IMR-90 (cell line): ENCODE results near the gene OSBP2. TPM values are rescaled to one million over a fixed set of nuclear protein-coding genes. Genes with fewer than 3 reads are reported as not detected.

Experiments
- ATAC-seq: fragments of 200-7000 bp; cut with Tn5 transposase; 2 replicates; pipeline ENCODE4 v1.9.1; 2020; ENCODE audit warnings: low read depth, mild to moderate bottlenecking, moderate library complexity
- BruUV-seq: library from RNA; stranded (reverse); fragments of 400-500 nt; replicated peaks from 2 replicates; lab custom pipeline; 2021; lab: Mats Ljungman, UMichigan
- CTCF ChIA-PET: fragments of 300-600 bp; formaldehyde crosslinking; extraction: SDS; loops from one replicate; lab custom pipeline; 2021; ENCODE audit warnings: antibody characterized with exemption; lab: Yijun Ruan, JAX
- POLR2A ChIA-PET: fragments of 300-600 bp; sonication (Branson Sonifier 250); formaldehyde crosslinking; loops from one replicate; lab custom pipeline; 2022; ENCODE audit warnings: antibody characterized with exemption; ENCODE audit not compliant: unreplicated experiment; lab: Charles Lee
- DNase-seq: peaks from one replicate; pipeline ENCODE4 v3.0.0; 2013
- H2AFZ ChIP-seq: replicated peaks from 2 replicates; pipeline ENCODE3; 2013; ENCODE audit warnings: low read length, mild to moderate bottlenecking; ENCODE audit not compliant: poor library complexity
- H2AK5ac ChIP-seq: 2 replicates; pipeline ENCODE4 v1.6.1; 2013; ENCODE audit warnings: low read depth, low read length, inconsistent platforms
- H2AK9ac ChIP-seq: replicated peaks from 2 replicates; pipeline ENCODE3; 2013; ENCODE audit warnings: mild to moderate bottlenecking, low read depth, low read length, moderate library complexity; ENCODE audit not compliant: poor library complexity
- H2BK120ac ChIP-seq: 2 replicates; pipeline ENCODE4 v1.6.1; 2013; ENCODE audit warnings: low read depth, low read length, inconsistent platforms
- H2BK15ac ChIP-seq: 3 replicates; pipeline ENCODE4 v1.6.1; 2013; ENCODE audit warnings: low read depth, low read length, inconsistent platforms
- H2BK20ac ChIP-seq: 2 replicates; pipeline ENCODE4 v1.6.1; 2013; ENCODE audit warnings: low read depth, mild to moderate bottlenecking, inconsistent platforms, low read length, moderate library complexity
- H2BK5ac ChIP-seq: 2 replicates; pipeline ENCODE4 v1.6.1; 2013; ENCODE audit warnings: mild to moderate bottlenecking, low read depth, low read length, inconsistent platforms; ENCODE audit not compliant: poor library complexity, severe bottlenecking
- H3K14ac ChIP-seq: replicated peaks from 2 replicates; pipeline ENCODE4 v1.6.1; 2013; ENCODE audit warnings: low read depth, low read length, inconsistent platforms
- H3K18ac ChIP-seq: 2 replicates; pipeline ENCODE4 v1.6.1; 2013; ENCODE audit warnings: low read depth, low read length, control low read depth
- H3K23ac ChIP-seq: 2 replicates; pipeline ENCODE4 v1.6.1; 2013; ENCODE audit warnings: low read depth, low read length, inconsistent platforms
- H3K27ac ChIP-seq: 2 replicates; pipeline ENCODE4 v1.5.1; 2013; ENCODE audit warnings: mild to moderate bottlenecking, control low read depth, low read length; ENCODE audit not compliant: insufficient read depth
- H3K27me3 ChIP-seq: 2 replicates; pipeline ENCODE4 v1.6.1; 2013; ENCODE audit warnings: low read length; ENCODE audit not compliant: control insufficient read depth, insufficient read depth
- H3K36me3 ChIP-seq: 2 replicates; pipeline ENCODE4 v1.6.1; 2013; ENCODE audit warnings: low read length, mixed read lengths; ENCODE audit not compliant: control insufficient read depth, insufficient read depth
- H3K4ac ChIP-seq: 2 replicates; pipeline ENCODE4 v1.6.1; 2013; ENCODE audit warnings: low read depth, low read length, inconsistent platforms
- H3K4me1 ChIP-seq: 2 replicates; pipeline ENCODE4 v1.6.1; 2013; ENCODE audit warnings: low read length, mixed read lengths; ENCODE audit not compliant: control insufficient read depth, insufficient read depth
- H3K4me2 ChIP-seq: 2 replicates; pipeline ENCODE4 v1.6.1; 2013; ENCODE audit warnings: low read depth, mild to moderate bottlenecking, control low read depth, low read length, moderate library complexity
- H3K4me3 ChIP-seq: 2 replicates; pipeline ENCODE4 v1.5.1; 2013; ENCODE audit warnings: low read depth, mild to moderate bottlenecking, control low read depth, low read length, moderate library complexity; ENCODE audit not compliant: insufficient read depth
- H3K56ac ChIP-seq: 2 replicates; pipeline ENCODE4 v1.6.1; 2013; ENCODE audit warnings: low read length, inconsistent platforms; ENCODE audit not compliant: insufficient read depth; ENCODE audit errors: extremely low read depth
- H3K79me1 ChIP-seq, 2 experiments: 2 replicates each; pipeline ENCODE4 v1.6.1; 2013; ENCODE audit warnings: low read length in 2 of 2, inconsistent platforms in 1 of 2, low read depth in 1 of 2
- H3K9ac ChIP-seq: 2 replicates; pipeline ENCODE4 v1.6.1; 2013; ENCODE audit warnings: low read depth, low read length, control low read depth
- H3K9me1 ChIP-seq: 2 replicates; pipeline ENCODE4 v1.6.1; 2013; ENCODE audit warnings: low read length, inconsistent platforms; ENCODE audit not compliant: insufficient read depth
- H3K9me3 ChIP-seq: 2 replicates; pipeline ENCODE4 v1.6.1; 2013; ENCODE audit warnings: low read length; ENCODE audit not compliant: control insufficient read depth, insufficient read depth
- H4K20me1 ChIP-seq: 2 replicates; pipeline ENCODE4 v1.6.1; 2013; ENCODE audit warnings: low read length, inconsistent platforms; ENCODE audit not compliant: insufficient read depth
- H4K5ac ChIP-seq: 2 replicates; pipeline ENCODE4 v1.6.1; 2013; ENCODE audit warnings: mild to moderate bottlenecking, low read depth, low read length, control low read depth
- H4K8ac ChIP-seq, 2 experiments: 2 replicates each; pipeline ENCODE4 v1.6.1; 2013; ENCODE audit warnings: low read depth in 2 of 2, low read length in 2 of 2, control low read depth in 1 of 2, inconsistent platforms in 1 of 2
- H4K91ac ChIP-seq: 2 replicates; pipeline ENCODE4 v1.6.1; 2013; ENCODE audit warnings: low read depth, low read length, inconsistent platforms; ENCODE audit not compliant: insufficient read depth
- BHLHE40 ChIP-seq: fragments of 150-350 bp; IDR thresholded peaks from 2 replicates; pipeline ENCODE4 v1.6.1; 2016; ENCODE audit warnings: mild to moderate bottlenecking, low read depth, low read length
- CEBPB ChIP-seq: IDR thresholded peaks from 2 replicates; pipeline ENCODE4 v1.6.1; 2012; ENCODE audit warnings: low read depth, low read length, improper control_type of control experiment
- CHD1 ChIP-seq: IDR thresholded peaks from 2 replicates; pipeline ENCODE4 v1.6.1; 2012; ENCODE audit warnings: low read depth, low read length, improper control_type of control experiment
- FOS ChIP-seq: fragments of 150-350 bp; IDR thresholded peaks from 2 replicates; pipeline ENCODE4 v1.6.1; 2016; ENCODE audit warnings: low read depth, low read length
- MAFK ChIP-seq: IDR thresholded peaks from 2 replicates; pipeline ENCODE4 v1.6.1; 2012; ENCODE audit warnings: low read depth, low read length, improper control_type of control experiment
- MAZ ChIP-seq: IDR thresholded peaks from 2 replicates; pipeline ENCODE4 v1.6.1; 2012; ENCODE audit warnings: low read depth, mild to moderate bottlenecking, low read length, improper control_type of control experiment, moderate library complexity, borderline replicate concordance
- MXI1 ChIP-seq: IDR thresholded peaks from 2 replicates; pipeline ENCODE4 v1.6.1; 2012; ENCODE audit warnings: low read depth, mild to moderate bottlenecking, low read length, moderate library complexity, borderline replicate concordance
- NFE2L2 ChIP-seq: fragments of 150-350 bp; IDR thresholded peaks from 2 replicates; pipeline ENCODE4 v1.6.1; 2016; ENCODE audit warnings: low read depth, mild to moderate bottlenecking, low read length
- POLR2A ChIP-seq: IDR thresholded peaks from 2 replicates; pipeline ENCODE4 v1.6.1; 2012; ENCODE audit warnings: mild to moderate bottlenecking, low read depth, low read length
- RAD21 ChIP-seq: IDR thresholded peaks from 2 replicates; pipeline ENCODE4 v1.6.1; 2012; ENCODE audit warnings: low read length, improper control_type of control experiment
- RCOR1 ChIP-seq: IDR thresholded peaks from 2 replicates; pipeline ENCODE4 v1.6.1; 2012; ENCODE audit warnings: mild to moderate bottlenecking, low read length, improper control_type of control experiment; ENCODE audit not compliant: insufficient replicate concordance
- RFX5 ChIP-seq: IDR thresholded peaks from 2 replicates; pipeline ENCODE4 v1.8.0; 2012; ENCODE audit warnings: low read depth, mild to moderate bottlenecking, low read length, moderate library complexity
- SMC3 ChIP-seq: fragments of 150-350 bp; IDR thresholded peaks from 2 replicates; pipeline ENCODE4 v1.6.1; 2016; ENCODE audit warnings: low read depth, mild to moderate bottlenecking, antibody characterized with exemption, low read length, moderate library complexity
- WGBS, 2 experiments: methylation state at CpG; one replicate each; pipeline versions ENCODE4 v1.1.5 to v1.1.7; 2013; ENCODE audit warnings: missing lambda C conversion rate in 2 of 2; ENCODE audit not compliant: insufficient read length in 1 of 2; ENCODE audit errors: extremely low coverage in 2 of 2; 5-methylcytosine and 5-hydroxymethylcytosine counted together
- dilution Hi-C: fragments of 300-500 bp; cut with HindIII; formaldehyde crosslinking; loops from one replicate; pipeline ENCODE4 v1.14.3; 2018; ENCODE audit warnings: low sequenced_read_pairs; ENCODE audit not compliant: unreplicated experiment
- in situ Hi-C: fragments of 300-500 bp; cut with MboI; formaldehyde crosslinking; loops from 3 replicates; pipeline ENCODE4 v1.14.3; 2019; ENCODE audit warnings: low sequenced_read_pairs, inconsistent platforms, mixed read lengths
- intact Hi-C: fragments of 100-400 bp; cut with micrococcal nuclease; formaldehyde crosslinking; loops from 2 replicates; pipeline ENCODE4 v1.10.0; 2022
- polyA plus RNA-seq, 3 experiments: library from polyadenylated mRNA; depleted of rRNA; stranded (reverse); fragments of >200 nt; gene quantifications; 2 replicates each; pipeline ENCODE4 v1.2.3, GENCODE V29; 2012; ENCODE audit warnings: low replicate concordance in 1 of 3
- total RNA-seq: library from RNA; depleted of rRNA; stranded (reverse); fragments of >200 nt; gene quantifications from 2 replicates; pipeline ENCODE4 v1.2.3, GENCODE V29; 2012
- TF ChIP-seq, protein P1 (sequence below): fragments of 150-350 bp; IDR thresholded peaks from 2 replicates; pipeline ENCODE4 v1.6.1; 2017; ENCODE audit warnings: mild to moderate bottlenecking, antibody characterized with exemption, low read length, low read depth
- TF ChIP-seq, protein P2 (sequence below): conservative IDR thresholded peaks from 2 replicates; pipeline ENCODE4 v1.5.1; 2012; ENCODE audit warnings: mild to moderate bottlenecking, low read depth, low read length, improper control_type of control experiment
- TF ChIP-seq, protein P3 (sequence below): fragments of 150-350 bp; IDR thresholded peaks from 2 replicates; pipeline ENCODE4 v1.6.1; 2016; ENCODE audit warnings: low read depth, mild to moderate bottlenecking, low read length, moderate library complexity, borderline replicate concordance

Gene OSBP2
- total and polyA plus RNA-seq, 2 of the 4 experiments (the other 2 are of a cell fraction) = 1.8 to 2.2 TPM

GRCh38 chr22:30887453-30887852 lies 192.8 kb downstream of the OSBP2 start:
- 99% methylated on average over 9 of the region's 11 CpGs; no CpG with 5 or more reads in 1 of the 2 experiments for WGBS, 2 experiments
- Histone ChIP-seq H2BK20ac (no peak overlapping the region), H3K9ac (no peak overlapping the region), H4K20me1 (0 out of 2 replicates have a peak, but pooled peaks cover 3% of the 10 kb centered on the region), H4K5ac (no peak overlapping the region), H3K4me2 (no peak overlapping the region), H2BK15ac (no peak overlapping the region), H3K9me1 (no peaks in the 10 kb centered on the region), H2AFZ (no peak overlapping the region), H3K14ac (no peak overlapping the region), H3K79me1 (no peaks in the 10 kb centered on the region), H3K56ac (no peak overlapping the region), H3K4me3 (no peak overlapping the region), H3K27me3 (no peaks in the 10 kb centered on the region; the same call in 1 of the 2 replicates), H3K27ac (no peak overlapping the region), H3K9me3 (no peaks in the 10 kb centered on the region), H2BK5ac (no peak overlapping the region), H3K36me3 (no peaks in the 10 kb centered on the region), H3K4me1 (no peaks in the 10 kb centered on the region), H2AK9ac (no peak overlapping the region), H3K4ac (no peak overlapping the region), H2AK5ac (no peak overlapping the region), H4K91ac (no peak overlapping the region), H3K18ac (no peak overlapping the region), H4K8ac (no peak overlapping the region), H2BK120ac (no peak overlapping the region), H3K23ac (no peak overlapping the region)
- TF ChIP-seq FOS (no peak), SMC3 (no peak), RFX5 (no peak), MXI1 (no peak), CHD1 (no peak), MAFK (no peak), BHLHE40 (no peak), CEBPB (no peak), RCOR1 (no peak), NFE2L2 (no peak), POLR2A (no peak), MAZ (no peak), RAD21 (no peak)
- TF ChIP-seq, protein P1, sequence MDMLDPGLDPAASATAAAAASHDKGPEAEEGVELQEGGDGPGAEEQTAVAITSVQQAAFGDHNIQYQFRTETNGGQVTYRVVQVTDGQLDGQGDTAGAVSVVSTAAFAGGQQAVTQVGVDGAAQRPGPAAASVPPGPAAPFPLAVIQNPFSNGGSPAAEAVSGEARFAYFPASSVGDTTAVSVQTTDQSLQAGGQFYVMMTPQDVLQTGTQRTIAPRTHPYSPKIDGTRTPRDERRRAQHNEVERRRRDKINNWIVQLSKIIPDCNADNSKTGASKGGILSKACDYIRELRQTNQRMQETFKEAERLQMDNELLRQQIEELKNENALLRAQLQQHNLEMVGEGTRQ = no peak
- TF ChIP-seq, protein P2, sequence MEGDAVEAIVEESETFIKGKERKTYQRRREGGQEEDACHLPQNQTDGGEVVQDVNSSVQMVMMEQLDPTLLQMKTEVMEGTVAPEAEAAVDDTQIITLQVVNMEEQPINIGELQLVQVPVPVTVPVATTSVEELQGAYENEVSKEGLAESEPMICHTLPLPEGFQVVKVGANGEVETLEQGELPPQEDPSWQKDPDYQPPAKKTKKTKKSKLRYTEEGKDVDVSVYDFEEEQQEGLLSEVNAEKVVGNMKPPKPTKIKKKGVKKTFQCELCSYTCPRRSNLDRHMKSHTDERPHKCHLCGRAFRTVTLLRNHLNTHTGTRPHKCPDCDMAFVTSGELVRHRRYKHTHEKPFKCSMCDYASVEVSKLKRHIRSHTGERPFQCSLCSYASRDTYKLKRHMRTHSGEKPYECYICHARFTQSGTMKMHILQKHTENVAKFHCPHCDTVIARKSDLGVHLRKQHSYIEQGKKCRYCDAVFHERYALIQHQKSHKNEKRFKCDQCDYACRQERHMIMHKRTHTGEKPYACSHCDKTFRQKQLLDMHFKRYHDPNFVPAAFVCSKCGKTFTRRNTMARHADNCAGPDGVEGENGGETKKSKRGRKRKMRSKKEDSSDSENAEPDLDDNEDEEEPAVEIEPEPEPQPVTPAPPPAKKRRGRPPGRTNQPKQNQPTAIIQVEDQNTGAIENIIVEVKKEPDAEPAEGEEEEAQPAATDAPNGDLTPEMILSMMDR = no peak
- TF ChIP-seq, protein P3, sequence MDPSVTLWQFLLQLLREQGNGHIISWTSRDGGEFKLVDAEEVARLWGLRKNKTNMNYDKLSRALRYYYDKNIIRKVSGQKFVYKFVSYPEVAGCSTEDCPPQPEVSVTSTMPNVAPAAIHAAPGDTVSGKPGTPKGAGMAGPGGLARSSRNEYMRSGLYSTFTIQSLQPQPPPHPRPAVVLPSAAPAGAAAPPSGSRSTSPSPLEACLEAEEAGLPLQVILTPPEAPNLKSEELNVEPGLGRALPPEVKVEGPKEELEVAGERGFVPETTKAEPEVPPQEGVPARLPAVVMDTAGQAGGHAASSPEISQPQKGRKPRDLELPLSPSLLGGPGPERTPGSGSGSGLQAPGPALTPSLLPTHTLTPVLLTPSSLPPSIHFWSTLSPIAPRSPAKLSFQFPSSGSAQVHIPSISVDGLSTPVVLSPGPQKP = no peak
- intact Hi-C loops (no loop called here), in situ Hi-C loops (no loop called here), dilution Hi-C loops (no loop called here)
- ATAC-seq (no peak), DNase-seq (no peak)
- no TSS peak for BruUV-seq
- POLR2A ChIA-PET = no interaction called here
- CTCF ChIA-PET = interaction anchor here (0.5 kb wide), 1 partner anchor 25 kb away, joined by 3 read pairs; no protein-coding TSS in a partner anchor
